Pulmonary artery endothelial cell (primary cell): ENCODE data around the gene RAC3. TPM values are rescaled to one million over a fixed set of nuclear protein-coding genes. Genes with fewer than 3 reads are reported as not detected.

Source experiments
- DNase-seq: peaks from one replicate; pipeline ENCODE4 v3.0.0-alpha.2; 2011; ENCODE audit warnings: low read depth, low spot score
- total RNA-seq: library from RNA; depleted of rRNA; stranded (reverse); fragments of >200 nt; gene quantifications from 2 replicates; pipeline ENCODE4 v1.2.3, GENCODE V29; 2014

The RAC3 gene
- total RNA-seq, 1 donor from 2014 or later = 45.4 TPM

DNA sequence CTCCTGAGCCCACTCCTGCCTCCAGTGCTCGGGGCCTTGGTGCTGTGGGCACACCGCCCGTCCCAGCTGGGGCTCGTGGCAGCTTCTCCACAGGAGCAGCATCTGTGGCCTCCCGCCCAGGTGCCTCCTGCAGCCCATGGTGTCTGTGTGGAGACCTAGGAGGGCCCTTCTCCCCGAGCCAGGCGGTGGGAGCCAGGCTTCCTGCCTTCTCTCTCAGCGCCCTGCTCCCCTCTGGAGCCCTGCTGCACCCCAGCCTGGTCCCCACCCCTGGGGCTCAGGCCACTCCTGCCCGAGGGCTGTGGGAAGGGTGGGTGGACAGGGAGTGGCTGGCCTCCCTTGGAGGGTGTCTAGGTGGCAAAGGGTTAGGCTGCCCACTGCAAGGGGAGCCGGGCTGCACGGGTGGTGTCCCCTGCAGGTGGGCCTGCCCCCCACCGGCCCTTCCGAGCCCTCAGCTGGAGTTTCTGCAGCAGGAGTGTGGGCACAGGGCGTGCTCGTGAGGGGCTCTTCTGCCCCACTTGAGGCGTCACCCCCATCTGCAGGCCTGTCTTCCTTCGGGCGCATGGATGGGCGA lies 19.8 kb upstream of the RAC3 start:
- DNase-seq = no peak

DNA sequence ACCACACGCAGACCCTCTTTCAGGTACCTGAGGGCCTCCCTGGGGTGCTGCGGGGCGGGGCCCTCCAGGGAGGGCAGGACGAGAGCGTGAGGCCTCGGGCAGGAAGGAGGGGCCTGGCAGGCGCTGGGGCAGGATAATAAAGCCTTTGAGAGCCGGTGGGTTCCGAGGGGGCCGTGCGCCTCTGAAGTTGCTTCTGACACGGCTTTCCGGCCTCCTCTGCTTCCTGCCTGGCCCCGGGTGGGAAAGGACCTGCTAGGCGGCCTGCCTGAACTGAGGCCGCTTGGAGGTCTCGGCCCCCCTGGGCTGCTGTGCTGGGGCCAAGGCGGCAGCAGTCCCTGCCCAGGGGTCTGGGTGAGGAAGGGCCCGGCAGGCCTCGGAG lies 19.2 kb upstream of the RAC3 start:
- no peak for DNase-seq

DNA sequence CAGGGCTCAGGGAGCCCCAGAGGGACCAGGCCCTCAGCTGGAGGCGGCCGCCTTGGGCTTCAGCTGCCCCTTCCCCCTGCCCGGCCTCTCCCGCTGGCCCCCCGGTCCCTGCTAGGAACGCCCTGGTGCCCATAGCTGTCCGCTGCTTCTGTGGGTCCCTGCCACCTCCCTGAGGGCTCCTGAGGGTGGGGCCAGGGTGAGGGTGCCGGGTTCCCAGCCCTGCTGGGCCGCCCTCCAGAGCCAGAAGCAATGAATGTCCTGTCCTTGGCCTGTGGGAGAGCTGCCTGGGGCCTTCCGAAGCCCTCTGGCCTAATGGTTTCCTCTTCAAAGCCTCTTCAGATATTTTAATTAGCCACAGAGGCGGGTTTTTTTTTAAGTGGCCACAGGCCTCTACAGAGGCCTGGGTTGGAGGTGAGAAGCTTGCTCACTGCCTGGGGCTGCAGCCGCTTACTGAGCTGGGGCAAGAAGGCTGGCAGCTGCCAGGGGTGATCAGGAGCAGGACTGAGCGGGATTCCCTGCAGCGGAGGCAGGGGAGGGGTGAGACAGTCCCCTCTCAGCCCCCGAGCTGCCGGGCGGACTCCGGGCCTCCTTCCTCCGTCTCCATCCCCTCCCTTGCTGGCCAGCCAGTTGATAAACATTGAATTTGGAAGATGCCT lies 18.7 kb upstream of the RAC3 start:
- DNase-seq = no peak

GRCh38 chr17:82013341-82013740 lies 18.1 kb upstream of the RAC3 start:
- no peak for DNase-seq

DNA sequence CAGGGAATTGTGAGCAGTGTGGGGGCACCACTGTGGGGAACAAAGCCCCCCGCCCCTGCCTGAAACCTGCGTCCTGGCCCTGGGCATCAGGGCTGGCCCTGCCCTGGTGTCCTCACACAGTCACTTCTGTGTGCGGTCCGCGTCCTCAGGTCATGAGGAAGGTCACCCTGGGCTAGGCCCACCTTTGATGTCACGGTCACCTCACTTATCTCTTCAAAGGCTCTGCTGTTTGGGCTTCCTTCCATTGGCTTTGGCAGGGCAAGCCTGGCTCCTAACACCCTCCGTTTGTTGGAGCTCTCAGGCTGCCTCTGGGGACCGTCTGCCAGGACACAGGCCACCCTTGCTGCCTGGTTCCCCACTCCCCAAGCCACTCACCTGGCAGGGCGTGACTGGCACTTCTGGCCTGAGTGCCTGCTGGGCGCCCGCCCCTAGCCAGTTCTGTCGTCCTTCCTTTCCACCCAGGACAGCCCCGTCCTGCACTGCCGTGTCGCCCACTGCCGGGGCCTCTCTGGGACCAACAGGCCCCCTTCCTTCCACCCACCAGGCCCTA lies 17.6 kb upstream of the RAC3 start:
- no peak for DNase-seq

DNA sequence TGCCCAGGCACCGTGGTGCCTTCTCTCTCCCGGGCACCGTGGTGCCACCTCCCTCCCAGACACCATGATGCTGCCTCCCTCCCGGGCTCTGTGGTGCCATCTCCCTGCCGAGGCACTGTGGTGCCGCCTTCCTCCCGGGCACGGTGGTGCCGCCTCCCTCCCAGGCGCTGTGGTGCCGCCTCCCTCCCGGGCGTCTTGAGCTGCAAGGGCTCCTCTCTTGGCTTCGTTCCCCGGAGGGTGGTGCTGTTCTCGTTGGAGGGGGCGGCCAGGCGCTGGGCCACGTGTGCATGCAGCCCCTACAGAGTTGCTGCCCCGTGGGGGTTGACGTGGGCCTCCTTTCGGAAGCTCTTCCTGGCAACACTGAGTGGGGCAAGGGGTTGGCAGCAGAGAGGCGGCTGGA lies 17.0 kb upstream of the RAC3 start:
- no peak for DNase-seq

DNA sequence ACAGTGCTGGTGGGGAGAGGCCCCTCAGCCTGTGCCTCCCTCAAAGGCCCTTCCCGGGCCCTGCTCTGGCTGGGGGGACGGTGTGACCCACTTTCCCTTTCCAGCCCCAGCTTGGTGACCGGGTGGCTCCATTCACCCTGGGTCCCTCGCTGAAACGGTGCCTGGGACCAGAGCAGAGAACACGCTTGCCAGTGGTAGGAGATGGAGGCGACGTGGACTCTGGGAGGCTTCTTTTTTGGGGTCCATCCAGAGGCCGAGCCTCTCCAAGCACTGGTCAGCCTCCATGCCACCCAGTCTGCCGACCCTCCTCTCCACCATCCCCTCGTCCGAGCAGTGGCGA lies 16.5 kb upstream of the RAC3 start:
- DNase-seq = no peak

DNA sequence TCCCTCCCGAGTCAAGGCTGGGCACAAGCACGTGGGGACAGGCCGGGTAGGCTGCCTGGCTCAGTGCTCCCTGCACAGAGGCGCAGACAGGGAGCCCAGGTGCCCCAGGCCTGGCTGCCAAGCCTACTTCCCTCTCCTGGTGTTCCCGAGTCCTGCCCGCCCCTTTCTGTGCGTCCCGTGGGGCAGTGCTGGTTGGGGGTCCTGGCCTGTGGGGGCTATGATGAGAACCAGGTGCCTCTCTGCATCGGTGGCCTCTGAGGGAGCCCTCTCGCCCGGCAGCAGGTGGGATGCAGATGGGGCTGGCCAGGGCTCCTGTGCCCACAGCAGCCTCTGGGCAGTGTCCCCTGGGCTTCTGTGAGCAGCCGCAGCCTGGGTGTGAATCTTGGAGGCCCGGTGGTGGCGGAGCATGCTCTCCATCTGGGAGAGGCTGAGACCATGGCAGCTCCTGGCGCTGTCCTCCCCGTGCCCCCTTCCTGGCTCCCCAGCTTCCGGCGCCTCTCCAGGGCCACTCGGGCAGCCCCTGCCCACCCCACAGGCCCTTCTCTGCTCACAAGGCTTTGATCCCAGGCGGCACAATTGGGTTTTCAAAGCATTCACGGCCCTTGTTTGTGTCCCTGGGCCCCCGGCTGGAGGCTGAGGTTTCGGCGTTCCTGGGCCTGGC lies 16.0 kb upstream of the RAC3 start:
- DNase-seq = no peak

- DNase-seq = no peak
Observed at GRCh38 chr17:82016061-82016874, 15.2 kb upstream of the RAC3 start.

- DNase-seq = no peak
Observed at GRCh38 chr17:82016875-82017459, 14.5 kb upstream of the RAC3 start.

- DNase-seq = no peak
Observed at GRCh38 chr17:82017612-82018151, 13.8 kb upstream of the RAC3 start.

- no peak for DNase-seq
Observed at GRCh38 chr17:82018152-82018988, 13.1 kb upstream of the RAC3 start.

DNA sequence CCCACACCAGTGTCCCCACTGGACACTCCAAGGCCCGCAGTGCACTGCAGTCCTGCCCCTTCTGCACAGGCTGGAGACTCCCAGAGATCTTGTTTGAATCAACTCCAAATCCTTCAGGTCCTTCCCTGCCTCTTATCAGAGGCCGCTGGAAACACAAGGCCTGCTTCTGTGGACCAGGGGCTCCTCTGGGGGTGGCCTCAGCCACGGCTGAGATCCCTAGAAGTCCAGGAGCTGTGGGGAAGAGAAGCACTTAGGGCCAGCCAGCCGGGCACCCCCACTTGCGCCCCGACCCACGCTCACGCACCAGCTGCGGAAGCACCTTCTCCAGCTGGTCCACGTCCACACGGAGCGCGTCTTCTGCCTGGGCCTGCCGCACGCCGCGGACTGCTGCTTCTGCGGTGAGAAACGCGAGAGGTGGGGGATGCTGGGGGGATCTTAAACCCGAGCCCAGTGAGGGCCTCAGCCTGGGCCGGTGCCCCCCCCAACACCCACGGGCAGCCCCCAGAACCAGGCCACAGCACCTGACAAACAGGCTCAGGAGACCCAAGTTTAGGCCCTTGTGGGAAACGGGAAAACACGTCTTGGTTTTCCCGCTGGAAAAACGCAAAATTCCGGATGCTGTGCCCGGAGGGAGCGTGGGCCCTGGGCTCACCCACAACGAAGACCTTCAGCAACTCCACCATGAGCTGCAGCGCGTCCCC lies 12.3 kb upstream of the RAC3 start:
- no peak for DNase-seq

DNA sequence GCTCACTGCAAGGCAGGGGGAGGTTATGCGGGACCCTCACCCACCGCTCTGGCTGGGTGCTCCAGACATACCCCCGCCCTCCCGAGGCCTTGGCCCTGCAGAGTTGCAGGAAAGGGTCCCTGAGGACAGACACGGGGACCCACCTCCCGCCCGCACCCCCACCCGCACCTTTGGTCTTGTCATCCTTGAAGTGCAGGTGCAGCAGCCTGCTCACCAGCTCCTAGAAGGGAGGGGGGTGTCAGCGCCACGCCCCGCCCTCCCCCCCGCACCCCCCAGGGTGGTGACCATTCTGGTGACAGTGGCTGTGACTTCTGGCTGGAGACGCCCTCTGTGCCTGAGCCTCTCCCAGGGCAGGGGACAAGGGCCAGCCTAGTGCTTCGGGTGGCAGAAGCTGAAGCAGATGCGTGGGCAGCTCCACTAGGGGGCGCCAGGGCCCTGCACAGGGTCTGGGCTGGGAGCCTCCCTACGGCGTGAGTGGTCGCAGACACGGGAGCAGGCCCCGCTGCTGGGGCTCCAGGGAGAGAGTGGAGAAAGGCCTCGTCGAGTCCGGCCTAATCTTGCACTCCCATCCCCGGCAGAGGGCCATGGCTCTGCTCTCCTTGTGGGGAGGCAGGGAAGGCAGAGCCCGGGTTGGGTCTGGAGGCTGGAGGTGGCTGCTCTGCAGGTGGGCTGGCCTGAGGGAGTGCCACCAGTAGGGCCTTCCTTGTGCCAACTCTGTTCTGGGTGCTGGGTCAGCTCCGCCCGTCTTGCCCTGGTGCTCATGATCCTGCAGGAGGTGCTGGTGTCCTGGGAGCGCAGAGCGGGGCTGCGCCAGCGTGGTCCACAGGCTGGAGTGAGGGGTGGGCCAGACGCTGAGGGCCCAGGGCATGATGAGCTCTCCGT lies 11.5 kb upstream of the RAC3 start:
- no peak for DNase-seq

DNA sequence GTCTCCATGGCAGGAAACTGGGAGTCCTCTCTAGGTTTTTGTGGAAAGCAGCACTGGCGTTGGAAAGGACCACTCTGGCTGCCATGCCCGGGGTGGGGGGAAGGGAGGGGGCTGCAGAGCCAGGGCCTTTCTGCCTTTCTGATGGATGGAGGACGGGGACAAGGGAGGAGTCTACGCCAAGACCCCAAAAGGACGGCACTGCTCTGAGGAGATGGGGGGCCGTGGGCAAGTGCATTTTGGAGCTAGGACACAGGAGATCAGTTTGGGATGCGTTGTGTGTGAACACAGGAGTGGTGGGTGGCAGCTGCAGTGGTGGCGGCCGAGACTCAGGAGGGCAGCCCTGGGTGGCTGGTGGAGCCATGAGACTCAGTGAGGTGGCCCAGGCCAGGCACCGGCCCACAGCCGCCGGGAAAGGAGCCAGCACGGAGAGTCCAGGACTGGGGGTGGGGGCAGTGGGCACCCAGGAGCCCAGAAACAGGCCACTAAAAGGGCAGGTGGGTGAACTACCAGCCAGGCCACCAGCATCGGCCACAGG lies 10.8 kb upstream of the RAC3 start:
- no peak for DNase-seq

DNA sequence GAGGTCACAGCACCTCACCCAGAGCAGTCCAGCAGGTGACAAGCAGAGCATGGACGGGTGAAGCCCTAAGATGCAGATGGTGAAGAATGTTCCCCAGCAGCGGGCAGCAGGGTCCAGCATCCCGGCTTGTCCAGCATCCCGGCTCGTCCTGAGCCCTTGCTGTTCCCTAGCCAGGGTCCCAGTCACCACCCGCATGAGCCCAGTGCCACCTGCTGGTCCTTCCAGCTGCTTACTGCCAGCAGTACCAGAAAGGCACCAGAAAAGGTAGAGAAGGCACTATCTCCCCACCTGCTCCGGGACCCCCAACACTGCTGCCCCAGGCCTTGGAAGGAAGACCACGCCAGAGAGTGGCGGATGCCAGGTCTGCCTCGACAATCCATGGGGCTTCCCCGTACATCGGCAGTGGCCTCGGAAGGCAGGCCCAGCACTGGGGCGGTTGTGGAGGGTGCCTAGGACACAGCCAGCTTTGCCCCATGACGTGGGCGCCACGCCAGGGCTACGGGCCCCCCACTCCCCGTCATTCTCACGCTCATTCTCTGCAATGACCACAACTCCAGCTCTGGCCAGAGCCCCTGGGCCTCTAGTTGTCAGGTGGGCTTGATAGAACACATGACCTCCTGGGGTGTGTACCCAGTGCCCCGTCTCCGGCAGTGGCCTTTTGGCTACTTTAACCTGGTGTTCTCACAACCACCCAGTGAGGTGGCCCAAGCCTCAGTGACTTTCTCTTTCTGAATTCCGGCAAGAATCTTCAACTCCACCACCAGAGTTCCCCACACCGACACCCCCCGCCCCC lies 10.2 kb upstream of the RAC3 start:
- DNase-seq = no peak

DNA sequence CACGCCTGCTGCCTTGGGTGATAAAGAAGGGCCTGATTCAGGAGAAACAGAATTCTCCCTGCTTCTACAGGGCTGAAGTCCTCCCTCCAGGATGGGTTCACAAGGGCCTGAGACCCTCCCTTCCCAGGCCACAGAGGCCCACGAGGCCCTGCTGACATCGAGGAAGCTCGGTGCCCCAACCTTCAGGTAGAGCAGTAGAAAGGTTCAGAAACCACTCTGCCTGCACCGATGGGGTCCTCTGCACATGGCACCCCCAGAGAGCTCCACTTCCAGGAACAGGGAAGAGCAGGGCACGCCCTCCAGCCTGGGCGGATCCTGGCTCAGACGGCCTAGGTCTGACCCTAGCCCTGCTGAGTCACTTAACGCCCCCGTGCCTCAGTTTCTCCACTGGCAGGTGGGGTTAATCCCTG lies 9.6 kb upstream of the RAC3 start:
- DNase-seq = no peak
